H1 (cell line): ENCODE data around the gene DNAJC28. TPM values are rescaled to one million over a fixed set of nuclear protein-coding genes. Genes with fewer than 3 reads are reported as not detected.

Experiments
- CTCF ChIA-PET: fragments of 300-600 bp; sonication (Branson Sonifier 250); formaldehyde crosslinking; loops from one replicate; lab custom pipeline; 2021; ENCODE audit not compliant: partially characterized antibody; lab: Charles Lee
- POLR2A ChIA-PET: fragments of 300-600 bp; sonication (Branson Sonifier 250); formaldehyde crosslinking; loops from one replicate; lab custom pipeline; 2021; ENCODE audit warnings: inconsistent platforms; ENCODE audit not compliant: partially characterized antibody; lab: Charles Lee
- DNase-seq, 2 experiments: peaks; one replicate each; pipeline versions ENCODE4 v3.0.0 to v3.0.0-alpha.2; 2010 to 2022; ENCODE audit warnings: low spot score in 2 of 2, low read depth in 1 of 2, mixed read lengths in 1 of 2
- FAIRE-seq: peaks from 2 replicates; lab custom pipeline; 2011; peaks lifted over from hg19 to GRCh38; lab: Jason Lieb, UNC
- H2AFZ ChIP-seq: 2 replicates; pipeline ENCODE4 v1.8.1; 2012; ENCODE audit warnings: low read length, inconsistent platforms
- H2AK5ac ChIP-seq: 2 replicates; pipeline ENCODE4 v1.6.1; 2013; ENCODE audit warnings: low read depth, low read length
- H2BK120ac ChIP-seq: replicated peaks from 2 replicates; pipeline ENCODE3; 2013; ENCODE audit warnings: low read depth, low read length, inconsistent platforms
- H2BK12ac ChIP-seq: 2 replicates; pipeline ENCODE4 v1.6.1; 2013; ENCODE audit warnings: low read depth, low read length
- H2BK15ac ChIP-seq: 2 replicates; pipeline ENCODE4 v1.6.1; 2013; ENCODE audit warnings: low read length
- H2BK20ac ChIP-seq: 2 replicates; pipeline ENCODE4 v1.6.1; 2013; ENCODE audit warnings: low read length
- H2BK5ac ChIP-seq: 2 replicates; pipeline ENCODE4 v1.6.1; 2013; ENCODE audit warnings: low read depth, low read length
- H3K14ac ChIP-seq: 2 replicates; pipeline ENCODE4 v1.6.1; 2013; ENCODE audit warnings: inconsistent platforms; ENCODE audit not compliant: insufficient read length
- H3K18ac ChIP-seq: 2 replicates; pipeline ENCODE4 v1.6.1; 2013; ENCODE audit warnings: low read length; ENCODE audit errors: extremely low read depth
- H3K23ac ChIP-seq: 2 replicates; pipeline ENCODE4 v1.6.1; 2013; ENCODE audit warnings: inconsistent platforms; ENCODE audit not compliant: insufficient read length
- H3K23me2 ChIP-seq: 2 replicates; pipeline ENCODE4 v1.6.1; 2013; ENCODE audit warnings: low read depth, low read length
- H3K27ac ChIP-seq: 2 replicates; pipeline ENCODE4 v1.6.1; 2011; ENCODE audit warnings: low read depth, low read length, inconsistent platforms
- H3K27me3 ChIP-seq, 4 experiments: replicated peaks in 1 of 4; 1 replicate in 1 of 4; 2 replicates in 3 of 4; pipeline versions ENCODE4 v1.6.1 to v1.8.1; 2011 to 2013; ENCODE audit warnings: low read length in 3 of 4, mild to moderate bottlenecking in 3 of 4, inconsistent platforms in 2 of 4, mixed read lengths in 2 of 4, moderate library complexity in 1 of 4; ENCODE audit not compliant: control insufficient read depth in 3 of 4, insufficient read depth in 3 of 4; ENCODE audit errors: extremely low read depth in 1 of 4
- H3K36me3 ChIP-seq, 4 experiments: 2 replicates each; pipeline versions ENCODE4 v1.6.1 to v1.8.1; 2011 to 2013; ENCODE audit warnings: mild to moderate bottlenecking in 4 of 4, low read length in 3 of 4, moderate library complexity in 2 of 4, control low read depth in 1 of 4, inconsistent platforms in 1 of 4; ENCODE audit not compliant: insufficient read depth in 4 of 4, control insufficient read depth in 2 of 4
- H3K4ac ChIP-seq: replicated peaks from 2 replicates; pipeline ENCODE3; 2013; ENCODE audit warnings: low read length, low read depth, mixed read lengths, inconsistent platforms; ENCODE audit not compliant: insufficient read length
- H3K4me1 ChIP-seq, 4 experiments: replicated peaks in 1 of 4; 1 replicate in 1 of 4; 2 replicates in 3 of 4; pipeline versions ENCODE4 v1.6.1 to v1.8.1; 2011 to 2013; ENCODE audit warnings: low read length in 3 of 4, inconsistent platforms in 2 of 4, mixed read lengths in 1 of 4; ENCODE audit not compliant: insufficient read depth in 4 of 4, control insufficient read depth in 3 of 4
- H3K4me2 ChIP-seq, 2 experiments: 2 replicates each; pipeline versions ENCODE4 v1.6.1 to v1.8.1; 2011 to 2013; ENCODE audit warnings: low read depth in 2 of 2, low read length in 2 of 2, control low read depth in 1 of 2, inconsistent platforms in 1 of 2, mild to moderate bottlenecking in 1 of 2; ENCODE audit not compliant: insufficient read depth in 1 of 2
- H3K4me3 ChIP-seq, 4 experiments: fragments of 200-600, 300-600 bp in 1 of 4; sonication (generic), shearing (Covaris generic), sonication (Bioruptor Twin) in 1 of 4; 2 replicates each; pipeline versions ENCODE4 v1.5.1 to v1.8.1; 2011 to 2016; ENCODE audit warnings: low read length in 4 of 4, low read depth in 3 of 4, control low read depth in 2 of 4, inconsistent platforms in 2 of 4, mild to moderate bottlenecking in 2 of 4, mixed read lengths in 1 of 4, moderate library complexity in 1 of 4; ENCODE audit not compliant: insufficient read depth in 2 of 4; ENCODE audit errors: extremely low read depth in 1 of 4
- H3K56ac ChIP-seq: replicated peaks from 2 replicates; pipeline ENCODE3; 2013; ENCODE audit warnings: low read depth, mild to moderate bottlenecking, mixed read lengths, low read length, inconsistent platforms; ENCODE audit not compliant: insufficient read length
- H3K79me1 ChIP-seq: 2 replicates; pipeline ENCODE4 v1.6.1; 2013; ENCODE audit warnings: low read depth, low read length, control low read depth
- H3K79me2 ChIP-seq, 2 experiments: 2 replicates each; pipeline versions ENCODE4 v1.6.1 to v1.8.1; 2012 to 2013; ENCODE audit warnings: low read length in 2 of 2, mild to moderate bottlenecking in 2 of 2, inconsistent platforms in 1 of 2; ENCODE audit not compliant: insufficient read depth in 2 of 2, control insufficient read depth in 1 of 2
- H3K9ac ChIP-seq, 4 experiments: replicated peaks in 1 of 4; 1 replicate in 1 of 4; 2 replicates in 3 of 4; pipeline versions ENCODE4 v1.6.1 to v1.8.1; 2011 to 2013; ENCODE audit warnings: low read depth in 3 of 4, low read length in 3 of 4, control low read depth in 2 of 4, mild to moderate bottlenecking in 2 of 4, moderate library complexity in 2 of 4, inconsistent platforms in 1 of 4; ENCODE audit errors: extremely low read depth in 1 of 4
- H3K9me3 ChIP-seq, 2 experiments: 2 replicates each; pipeline versions ENCODE4 v1.6.1 to v1.8.1; 2012 to 2013; ENCODE audit warnings: mild to moderate bottlenecking in 2 of 2, moderate library complexity in 2 of 2, control low read depth in 1 of 2, inconsistent platforms in 1 of 2, low read depth in 1 of 2, low read length in 1 of 2, mixed read lengths in 1 of 2; ENCODE audit not compliant: insufficient read depth in 2 of 2
- H4K20me1 ChIP-seq, 2 experiments: replicated peaks in 1 of 2; 2 replicates each; pipeline versions ENCODE3 to v1.8.1; 2011 to 2013; ENCODE audit warnings: inconsistent platforms in 2 of 2, low read length in 2 of 2, mild to moderate bottlenecking in 1 of 2; ENCODE audit not compliant: insufficient read depth in 2 of 2, control insufficient read depth in 1 of 2
- H4K5ac ChIP-seq: 2 replicates; pipeline ENCODE4 v1.6.1; 2013; ENCODE audit warnings: low read length, low read depth, mixed read lengths, inconsistent platforms; ENCODE audit not compliant: insufficient read length
- H4K8ac ChIP-seq: 2 replicates; pipeline ENCODE4 v1.8.0; 2013; ENCODE audit warnings: mild to moderate bottlenecking, moderate library complexity, low read length, inconsistent platforms; ENCODE audit not compliant: insufficient read depth; ENCODE audit errors: extremely low read depth
- H4K91ac ChIP-seq: replicated peaks from 2 replicates; pipeline ENCODE3; 2013; ENCODE audit warnings: low read length, mixed read lengths, inconsistent platforms; ENCODE audit not compliant: insufficient read length
- ASH2L ChIP-seq: fragments of 200-600, 300-600 bp; sonication (generic); IDR thresholded peaks from one replicate; pipeline ENCODE4 v1.7.1; 2017; ENCODE audit warnings: low read length
- KDM4A ChIP-seq: IDR thresholded peaks from one replicate; pipeline ENCODE4 v1.7.1; 2012; ENCODE audit warnings: low read depth, mild to moderate bottlenecking, moderate library complexity, low read length, inconsistent platforms; ENCODE audit not compliant: severe bottlenecking
- RFX5 ChIP-seq: IDR thresholded peaks from 2 replicates; pipeline ENCODE4 v1.6.1; 2011; ENCODE audit warnings: low read depth, low read length, improper control_type of control experiment, borderline replicate concordance
- SIRT6 ChIP-seq: IDR thresholded peaks from one replicate; pipeline ENCODE4 v1.7.1; 2012; ENCODE audit warnings: low read length, inconsistent platforms
- TEAD4 ChIP-seq: IDR thresholded peaks from 2 replicates; pipeline ENCODE4 v1.6.1; 2012; ENCODE audit warnings: low read depth, low read length, inconsistent platforms, mixed read lengths
- ZNF274 ChIP-seq: IDR thresholded peaks from 2 replicates; pipeline ENCODE4 v1.7.0; 2012; ENCODE audit warnings: low read length, borderline replicate concordance; ENCODE audit errors: extremely low read depth
- WGBS, 2 experiments: shearing (Covaris generic) in 1 of 2; methylation state at CpG; one replicate each; pipeline versions ENCODE4 v1.1.6 to v1.1.7; 2013 to 2015; ENCODE audit warnings: low lambda C conversion rate in 2 of 2, mixed read lengths in 2 of 2, inconsistent platforms in 1 of 2, low coverage in 1 of 2, missing lambda C conversion rate in 1 of 2; ENCODE audit not compliant: insufficient replicate concordance in 2 of 2, insufficient coverage in 1 of 2, insufficient read length in 1 of 2; ENCODE audit errors: extremely low coverage in 1 of 2, missing lambda C conversion rate in 1 of 2; 5-methylcytosine and 5-hydroxymethylcytosine counted together
- polyA plus RNA-seq, 7 experiments: library from polyadenylated mRNA; depleted of rRNA in 3 of 7; stranded (reverse) in 5 of 7; unstranded in 2 of 7; fragments of >200 nt in 5 of 7; fragments of 200-250 nt in 2 of 7; gene quantifications; 1 replicate in 5 of 7; 2 replicates in 1 of 7; 4 replicates in 1 of 7; pipeline versions ENCODE4 v1.2.1 to v1.2.3, GENCODE V29; 2011 to 2013; ENCODE audit warnings: missing spikeins in 2 of 7, mixed read lengths in 2 of 7
- total RNA-seq: library from RNA; stranded (reverse); fragmentation: NEBNext Ultra II Directional; extraction: Animal tissue kit (Norgen Biotek cat#: 25700); gene quantifications from 2 replicates; pipeline ENCODE4 v1.2.1, GENCODE V29; 2021
- TF ChIP-seq, protein P1 (sequence below): IDR thresholded peaks from 2 replicates; pipeline ENCODE4 v1.6.1; 2011; ENCODE audit warnings: low read depth, mild to moderate bottlenecking, low read length; ENCODE audit not compliant: insufficient read depth
- TF ChIP-seq, protein P2 (sequence below): IDR thresholded peaks from 2 replicates; pipeline ENCODE4 v1.6.1; 2012; ENCODE audit warnings: inconsistent platforms
- TF ChIP-seq, protein P3 (sequence below): IDR thresholded peaks from 2 replicates; pipeline ENCODE4 v1.6.1; 2012; ENCODE audit warnings: low read length, inconsistent platforms

Gene DNAJC28
- total and polyA plus RNA-seq, 2 of the 8 experiments (the other 6 are each of a cell fraction or from before 2014, with no cell fraction given), result 0.97 to 4.3 TPM

DNA sequence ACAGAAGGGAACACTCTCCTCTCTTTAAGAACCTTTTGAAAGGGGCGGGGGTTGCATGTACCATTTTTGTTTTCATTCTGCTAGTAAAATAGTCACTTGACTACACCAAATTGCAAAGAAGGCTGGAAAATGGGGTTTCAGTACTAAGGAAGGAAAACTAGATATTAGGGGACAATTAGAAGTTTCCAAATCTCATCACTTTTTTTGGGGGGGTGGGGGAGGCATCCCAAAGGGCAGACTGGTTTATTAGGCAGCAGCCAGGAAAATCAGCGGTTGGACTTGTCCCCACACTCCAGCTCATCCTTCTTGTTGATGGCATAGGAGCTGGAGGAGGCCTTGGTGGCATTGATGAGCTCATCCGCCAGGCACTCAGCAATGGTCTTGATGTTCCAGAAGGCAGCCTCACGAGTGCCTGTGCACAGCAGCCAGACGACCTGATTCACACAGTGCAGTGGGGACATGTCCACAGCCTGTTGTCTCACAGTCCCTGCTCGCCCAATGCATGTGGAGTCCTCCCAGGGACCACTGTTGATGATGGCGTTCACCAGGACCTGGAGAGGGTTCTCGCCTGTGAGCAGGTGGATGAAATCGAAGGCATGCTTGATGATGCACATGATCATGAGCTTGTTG, 10.1 kb downstream of the DNAJC28 start:
- ChIA-PET CTCF (interaction anchor here (0.9 to 1.4 kb wide), 3 partner anchors 10 to 33 kb away, joined by 3 to 4 read pairs (median 3); partner anchors contain the start of gene DNAJC28), POLR2A (interaction anchor here (0.7 to 4.2 kb wide), 4 partner anchors 9 to 35 kb away, joined by 3 to 30 read pairs (median 7); partner anchors contain the start of gene DNAJC28)
- no peak overlapping the region for H2BK120ac ChIP-seq
- no peak overlapping the region; the same call in 1 of the 2 replicates for H3K18ac ChIP-seq
- no peak overlapping the region for H3K4ac ChIP-seq
- FAIRE-seq, result no peak
- H3K27me3 ChIP-seq, result no peaks in the 10 kb centered on the region
- H3K23me2 ChIP-seq, result peaks cover 10% of the 10 kb centered on the region
- no peak overlapping the region for H3K9ac ChIP-seq
- no peaks in the 10 kb centered on the region for H3K36me3 ChIP-seq
- 0 out of 2 replicates have a peak overlapping the region, but pooled peaks have one; percentile 83 for H2BK15ac ChIP-seq
- peak overlapping the region; percentile 97; the same call in 1 of the 2 replicates for H2BK12ac ChIP-seq
- no peak overlapping the region for H4K8ac ChIP-seq
- no peaks in the 10 kb centered on the region for H3K79me1 ChIP-seq
- no peak overlapping the region for H4K91ac ChIP-seq
- peaks cover 0 to 5% of the 10 kb centered on the region in 2 experiments; a peak in 1 of 4 replicates for H3K79me2 ChIP-seq
- peak overlapping the region; percentile 85; the same call in 1 of the 2 replicates for H2AK5ac ChIP-seq
- 81% methylated on average over 9 of the region's 9 CpGs; no CpG with 5 or more reads in 1 of the 2 experiments for WGBS, 2 experiments
- no peak overlapping the region for H3K27ac ChIP-seq
- no peak overlapping the region for H2AFZ ChIP-seq
- H3K4me1 ChIP-seq, result 0 out of 7 replicates have a peak, but pooled peaks cover 0 to 6% (median 0%) of the 10 kb centered on the region in 4 experiments
- H3K4me3 ChIP-seq, result no peak overlapping the region
- no peak overlapping the region; a peak in 1 of 4 replicates for H3K4me2 ChIP-seq
- peaks cover 2% of the 10 kb centered on the region in 2 experiments for H4K20me1 ChIP-seq
- H2BK5ac ChIP-seq, result no peak overlapping the region
- no peaks in the 10 kb centered on the region for H3K9me3 ChIP-seq
- H2BK20ac ChIP-seq, result 0 out of 2 replicates have a peak overlapping the region, but pooled peaks have one; percentile 34
- H3K23ac ChIP-seq, result no peak overlapping the region
- H3K14ac ChIP-seq, result no peak overlapping the region
- no peak overlapping the region for H4K5ac ChIP-seq
- DNase-seq, result no peak
- no peak overlapping the region for H3K56ac ChIP-seq
- no peak for TF ChIP-seq RFX5
- TF ChIP-seq SIRT6, result no peak
- TF ChIP-seq, protein P1, sequence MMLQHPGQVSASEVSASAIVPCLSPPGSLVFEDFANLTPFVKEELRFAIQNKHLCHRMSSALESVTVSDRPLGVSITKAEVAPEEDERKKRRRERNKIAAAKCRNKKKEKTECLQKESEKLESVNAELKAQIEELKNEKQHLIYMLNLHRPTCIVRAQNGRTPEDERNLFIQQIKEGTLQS, result no peak
- TF ChIP-seq, protein P2, sequence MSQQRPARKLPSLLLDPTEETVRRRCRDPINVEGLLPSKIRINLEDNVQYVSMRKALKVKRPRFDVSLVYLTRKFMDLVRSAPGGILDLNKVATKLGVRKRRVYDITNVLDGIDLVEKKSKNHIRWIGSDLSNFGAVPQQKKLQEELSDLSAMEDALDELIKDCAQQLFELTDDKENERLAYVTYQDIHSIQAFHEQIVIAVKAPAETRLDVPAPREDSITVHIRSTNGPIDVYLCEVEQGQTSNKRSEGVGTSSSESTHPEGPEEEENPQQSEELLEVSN, result no peak
- TF ChIP-seq ASH2L, result no peak
- no peak for TF ChIP-seq ZNF274
- no peak for TF ChIP-seq TEAD4
- TF ChIP-seq KDM4A, result no peak
- TF ChIP-seq, protein P3, sequence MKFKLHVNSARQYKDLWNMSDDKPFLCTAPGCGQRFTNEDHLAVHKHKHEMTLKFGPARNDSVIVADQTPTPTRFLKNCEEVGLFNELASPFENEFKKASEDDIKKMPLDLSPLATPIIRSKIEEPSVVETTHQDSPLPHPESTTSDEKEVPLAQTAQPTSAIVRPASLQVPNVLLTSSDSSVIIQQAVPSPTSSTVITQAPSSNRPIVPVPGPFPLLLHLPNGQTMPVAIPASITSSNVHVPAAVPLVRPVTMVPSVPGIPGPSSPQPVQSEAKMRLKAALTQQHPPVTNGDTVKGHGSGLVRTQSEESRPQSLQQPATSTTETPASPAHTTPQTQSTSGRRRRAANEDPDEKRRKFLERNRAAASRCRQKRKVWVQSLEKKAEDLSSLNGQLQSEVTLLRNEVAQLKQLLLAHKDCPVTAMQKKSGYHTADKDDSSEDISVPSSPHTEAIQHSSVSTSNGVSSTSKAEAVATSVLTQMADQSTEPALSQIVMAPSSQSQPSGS, result no peak
